HG02852 (cell line): ENCODE data around the gene RABL2B.

Experiments
- ATAC-seq: cut with Tn5 transposase; IDR thresholded peaks from one replicate; pipeline ENCODE4 v1.9.1; 2021; ENCODE audit warnings: mild to moderate bottlenecking, moderate library complexity; ENCODE audit not compliant: unreplicated experiment

RABL2B gene

GRCh38 chr22:50738649-50739227 lies 44.7 kb downstream of the RABL2B start:
- no peak for ATAC-seq

- no peak for ATAC-seq
Observed at GRCh38 chr22:50737728-50738648, 45.4 kb downstream of the RABL2B start, which contains the start of gene ACR. Gene ACR, plus strand, starts transcription at chr22:50738204. Its CDS starts 32 bp downstream, at chr22:50738236.

- ATAC-seq, result no peak
Observed at GRCh38 chr22:50735739-50736030, 47.8 kb downstream of the RABL2B start.

GRCh38 chr22:50734986-50735738 lies 48.3 kb downstream of the RABL2B start:
- ATAC-seq, result no peak

GRCh38 chr22:50734343-50734771 lies 49.1 kb downstream of the RABL2B start:
- ATAC-seq, result no peak

- no peak for ATAC-seq
Observed at GRCh38 chr22:50733521-50734342, 49.7 kb downstream of the RABL2B start.

GRCh38 chr22:50732681-50733080 lies 50.8 kb downstream of the RABL2B start:
- ATAC-seq, result no peak

GRCh38 chr22:50731811-50732624 lies 51.4 kb downstream of the RABL2B start:
- no peak for ATAC-seq

- no peak for ATAC-seq
Observed at GRCh38 chr22:50730941-50731661, 52.3 kb downstream of the RABL2B start.

- ATAC-seq, result no peak
Observed at GRCh38 chr22:50730013-50730891, 53.2 kb downstream of the RABL2B start.

- ATAC-seq, result no peak
Observed at GRCh38 chr22:50729391-50730012, 53.9 kb downstream of the RABL2B start.

GRCh38 chr22:50728523-50728931 lies 54.9 kb downstream of the RABL2B start:
- ATAC-seq, result no peak

GRCh38 chr22:50727678-50728522 lies 55.5 kb downstream of the RABL2B start:
- no peak for ATAC-seq

- no peak for ATAC-seq
Observed at GRCh38 chr22:50726643-50727340, 56.6 kb downstream of the RABL2B start.

GRCh38 chr22:50725597-50725996 lies 57.8 kb downstream of the RABL2B start:
- no peak for ATAC-seq

- ATAC-seq, result no peak
Observed at GRCh38 chr22:50724616-50725015, 58.8 kb downstream of the RABL2B start.
